ENCODE measurements around the gene LIN7B. TPM values are rescaled to one million over a fixed set of nuclear protein-coding genes. Genes with fewer than 3 reads are reported as not detected.
A peak's percentile ranks its signal among the peaks of the same experiment; 100 is the strongest.
"Not testable (repeated sequence)": the region's sequence is repeated elsewhere in the genome, so short reads cannot be mapped to it uniquely, and the experiment has no call there.

LIN7B gene
- total RNA-seq, 2 experiments from 2014 or later = 3.3 to 5.7 TPM

DNA sequence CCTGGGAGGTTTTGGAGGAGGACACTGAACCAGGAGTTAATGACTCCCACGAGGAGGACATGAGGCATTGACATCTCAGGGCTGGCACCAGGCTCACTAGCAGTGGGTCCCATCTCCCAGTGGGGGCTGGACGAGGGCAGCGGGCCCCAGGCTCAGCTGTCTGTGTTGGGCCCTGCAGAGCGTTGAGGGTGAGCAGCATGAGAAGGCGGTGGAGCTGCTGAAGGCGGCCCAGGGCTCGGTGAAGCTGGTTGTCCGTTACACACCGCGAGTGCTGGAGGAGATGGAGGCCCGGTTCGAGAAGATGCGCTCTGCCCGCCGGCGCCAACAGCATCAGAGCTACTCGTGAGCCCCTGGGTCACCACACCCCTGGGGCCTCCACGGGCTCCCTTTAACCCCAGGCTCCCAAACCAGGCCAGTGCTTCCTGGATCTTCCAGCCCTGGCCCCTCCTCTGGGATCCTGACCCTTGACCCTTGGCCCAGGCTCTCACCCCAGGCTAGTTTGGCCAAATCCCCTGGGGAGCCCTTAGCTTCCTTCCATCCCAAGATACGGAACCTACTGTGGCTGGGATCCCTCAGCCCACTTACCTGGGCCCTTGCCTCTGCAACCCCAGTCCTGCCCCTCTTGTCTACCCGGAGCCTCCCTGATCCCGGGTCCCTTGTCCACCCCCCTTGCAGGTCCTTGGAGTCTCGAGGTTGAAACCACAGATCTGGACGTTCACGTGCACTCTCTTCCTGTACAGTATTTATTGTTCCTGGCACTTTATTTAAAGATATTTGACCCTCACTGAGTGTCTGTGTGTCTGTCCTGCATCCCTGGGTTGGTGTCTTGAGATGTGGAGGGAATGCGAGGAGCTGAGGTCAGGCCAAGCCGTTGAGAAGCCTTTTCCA, 3.8 kb downstream of the LIN7B start:
- H3K27ac Mint-ChIP-seq = peak overlapping the region; percentile 81
- peaks cover 20% of the 10 kb centered on the region for H3K27me3 Mint-ChIP-seq
- no peaks in the 10 kb centered on the region for H3K36me3 Mint-ChIP-seq
- H3K4me1 Mint-ChIP-seq = peaks cover 30% of the 10 kb centered on the region
- CTCF ChIA-PET = interaction anchor here (0.7 to 6.9 kb wide), 8 partner anchors 10 to 147 kb away, joined by 3 to 63 read pairs (median 5); no protein-coding TSS in a partner anchor
- DNase-seq = no peak
- ATAC-seq = no peak
- H3K4me3 Mint-ChIP-seq = peak overlapping the region; percentile 73
- H3K9me3 Mint-ChIP-seq (ENCODE audit: low read depth) = no peaks in the 10 kb centered on the region

DNA sequence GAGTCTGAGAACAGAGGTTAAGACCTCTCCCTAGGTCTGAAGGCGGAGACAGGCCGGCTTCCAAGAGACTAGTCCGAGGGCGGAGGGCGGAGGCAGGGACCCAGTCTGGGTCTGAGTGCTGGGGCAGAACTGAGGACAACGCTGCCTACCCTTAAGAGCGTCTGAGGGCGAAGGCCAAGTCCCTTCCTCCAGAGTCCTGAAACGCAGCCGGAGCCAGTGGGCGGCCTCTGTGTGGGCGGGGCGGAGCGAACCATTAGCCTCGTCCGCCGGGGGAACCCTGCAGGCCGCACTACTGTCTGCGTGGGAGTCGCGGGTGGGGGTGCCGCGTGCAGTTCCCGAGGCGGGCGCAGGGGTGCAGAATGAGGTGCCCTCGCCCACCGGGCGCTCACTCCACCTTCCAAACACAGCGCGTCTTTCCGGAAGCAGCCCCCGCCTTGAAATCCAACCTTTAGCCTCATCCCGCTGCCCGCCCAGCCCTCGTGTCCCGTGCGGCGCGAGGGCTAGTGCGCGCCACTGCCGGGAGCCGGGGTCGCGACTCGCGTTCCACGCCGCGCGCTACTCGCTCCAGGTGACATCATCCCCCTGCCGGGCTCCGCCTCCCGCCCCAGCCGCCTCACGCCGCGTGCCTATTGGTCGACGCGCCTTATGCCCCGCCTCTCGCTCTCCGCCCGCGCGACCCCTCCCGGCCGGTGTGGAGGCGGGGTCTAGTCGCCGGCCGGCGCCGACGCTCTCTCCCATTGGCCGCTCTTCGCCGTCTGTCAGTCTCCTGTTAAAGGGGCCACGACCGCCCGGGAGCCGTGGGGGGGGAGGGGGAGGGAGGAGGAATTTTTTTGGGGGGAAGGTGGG, 4.6 kb downstream of the LIN7B start, which contains the start of gene C19orf73:
Gene C19orf73 (minus strand): TSS at position 579 of the 846 bp plus-strand sequence. CDS start 121 bp downstream, at position 458.
- peaks cover 28% of the 10 kb centered on the region for H3K4me1 Mint-ChIP-seq
- peak within 1 kb of the TSS; percentile 81 for H3K27ac Mint-ChIP-seq
- H3K27me3 Mint-ChIP-seq = peaks cover 22% of the 10 kb centered on the region
- no peaks in the 10 kb centered on the region for H3K9me3 Mint-ChIP-seq (ENCODE audit: low read depth)
- H3K36me3 Mint-ChIP-seq = no peaks in the 10 kb centered on the region
- CTCF ChIA-PET = interaction anchor here (0.7 to 6.9 kb wide), 5 partner anchors 10 to 80 kb away, joined by 3 to 63 read pairs (median 5); no protein-coding TSS in a partner anchor
- H3K4me3 Mint-ChIP-seq = peak within 1 kb of the TSS; percentile 73
- DNase-seq (peak; percentile 95), ATAC-seq (peak; percentile 82)

DNA sequence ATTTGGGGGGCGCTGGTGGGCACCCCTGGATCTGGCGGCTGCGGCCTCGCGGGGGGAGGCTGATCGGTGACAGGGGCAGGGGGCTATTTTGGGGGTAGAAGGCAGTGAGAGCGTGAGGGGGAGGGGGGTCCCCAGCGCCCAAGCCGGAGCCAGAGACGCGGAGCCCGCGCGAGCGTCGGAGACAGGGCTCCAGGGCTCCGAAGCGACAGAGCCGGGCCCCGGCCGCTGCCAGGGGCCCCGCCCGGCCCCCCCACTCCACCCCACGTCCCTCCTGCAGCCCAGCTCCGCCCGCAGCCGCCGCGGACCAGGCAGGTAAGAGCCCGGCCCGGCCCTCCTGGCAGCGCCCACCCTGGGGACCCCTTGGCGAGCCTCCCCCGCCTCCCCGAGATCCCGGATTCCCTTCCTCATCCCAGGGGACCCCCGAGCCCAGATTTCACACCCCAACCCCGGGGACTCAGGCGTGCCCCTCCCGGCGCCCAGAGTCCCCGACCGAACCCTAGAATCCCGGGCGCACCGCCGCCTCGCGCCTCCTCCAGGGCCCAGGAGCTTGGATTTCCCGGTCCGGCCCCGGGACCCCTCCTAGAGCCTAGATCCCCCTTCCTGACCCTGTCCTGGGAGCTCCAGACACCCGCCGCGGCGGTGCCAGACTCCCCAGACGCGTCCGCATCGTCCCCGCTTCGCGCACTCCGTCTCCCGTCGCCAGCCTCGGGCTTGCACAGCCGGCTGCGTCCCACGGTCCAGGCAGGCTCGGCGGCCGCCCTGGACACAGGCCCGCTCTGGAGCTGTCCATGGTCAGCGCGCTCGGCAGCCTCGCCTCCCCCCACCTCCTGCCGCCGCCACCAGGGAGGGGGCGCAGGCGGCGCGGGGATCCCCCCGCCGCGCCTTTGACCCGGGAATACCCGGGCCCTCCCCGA, 5.5 kb downstream of the LIN7B start, which contains the start of gene PPFIA3:
Gene PPFIA3 (plus strand): TSS at position 134 of the 914 bp plus-strand sequence. CDS start 8,330 bp downstream, outside the sequence.
- Mint-ChIP-seq H3K27me3 (peaks cover 23% of the 10 kb centered on the region), H3K27ac (peak within 1 kb of the TSS; percentile 81), H3K9me3 (ENCODE audit: low read depth) (no peaks in the 10 kb centered on the region), H3K36me3 (no peaks in the 10 kb centered on the region), H3K4me1 (peaks cover 25% of the 10 kb centered on the region), H3K4me3 (peak within 1 kb of the TSS; percentile 73)
- CTCF ChIA-PET = interaction anchor here (0.6 to 1.8 kb wide), 5 partner anchors 9 to 79 kb away, joined by 3 to 5 read pairs (median 4); no protein-coding TSS in a partner anchor
- DNase-seq = no peak
- ATAC-seq = no peak

DNA sequence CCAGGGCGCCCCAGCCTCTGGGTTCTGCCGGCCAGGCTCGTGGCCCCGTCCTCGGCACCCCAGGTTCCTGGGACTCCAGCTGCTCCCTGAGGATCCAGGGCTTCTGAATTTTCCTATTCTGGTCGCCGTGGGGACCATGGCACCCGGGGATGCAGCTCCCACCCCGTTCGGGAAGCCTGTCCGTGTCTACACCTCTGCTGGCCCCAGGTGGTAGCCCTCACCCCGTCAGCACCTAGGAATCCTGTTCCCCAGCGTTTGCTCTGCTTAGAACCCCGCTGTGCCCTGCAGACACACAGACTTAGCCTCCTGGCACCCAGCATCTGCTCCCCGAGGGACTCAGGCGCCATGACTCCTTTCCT, 6.1 kb downstream of the LIN7B start:
- Mint-ChIP-seq H3K4me1 (peaks cover 21% of the 10 kb centered on the region), H3K27ac (no peak overlapping the region), H3K27me3 (peaks cover 23% of the 10 kb centered on the region), H3K9me3 (ENCODE audit: low read depth) (no peaks in the 10 kb centered on the region), H3K4me3 (peak overlapping the region; percentile 7), H3K36me3 (no peaks in the 10 kb centered on the region)
- no peak for ATAC-seq
- no peak for DNase-seq
- CTCF ChIA-PET = interaction anchor here (0.6 to 1.8 kb wide), 5 partner anchors 9 to 78 kb away, joined by 3 to 5 read pairs (median 4); no protein-coding TSS in a partner anchor

DNA sequence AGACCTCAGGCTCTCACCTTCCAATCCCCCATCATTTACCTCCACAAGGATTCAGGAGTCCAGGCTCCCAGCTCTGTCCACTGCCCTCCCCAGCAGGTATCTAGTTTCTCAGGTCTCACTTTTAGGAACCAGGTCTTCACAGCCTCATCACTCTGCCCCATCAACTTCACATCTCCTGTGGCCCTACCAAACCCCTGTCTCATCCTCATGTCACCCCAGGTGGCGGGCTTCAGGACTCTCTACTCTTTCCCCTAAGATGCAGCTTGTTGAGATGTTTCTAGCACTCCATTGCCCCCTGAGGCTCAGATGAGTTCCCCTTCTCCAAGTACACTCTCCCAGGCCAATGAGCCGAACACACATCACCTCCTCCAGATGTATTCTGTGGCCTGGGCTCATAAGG, 6.7 kb downstream of the LIN7B start:
- CTCF ChIA-PET = interaction anchor here (1.8 kb wide), 1 partner anchor 78 kb away, joined by 5 read pairs; no protein-coding TSS in a partner anchor
- Mint-ChIP-seq H3K27ac (no peak overlapping the region), H3K4me1 (peaks cover 21% of the 10 kb centered on the region)

DNA sequence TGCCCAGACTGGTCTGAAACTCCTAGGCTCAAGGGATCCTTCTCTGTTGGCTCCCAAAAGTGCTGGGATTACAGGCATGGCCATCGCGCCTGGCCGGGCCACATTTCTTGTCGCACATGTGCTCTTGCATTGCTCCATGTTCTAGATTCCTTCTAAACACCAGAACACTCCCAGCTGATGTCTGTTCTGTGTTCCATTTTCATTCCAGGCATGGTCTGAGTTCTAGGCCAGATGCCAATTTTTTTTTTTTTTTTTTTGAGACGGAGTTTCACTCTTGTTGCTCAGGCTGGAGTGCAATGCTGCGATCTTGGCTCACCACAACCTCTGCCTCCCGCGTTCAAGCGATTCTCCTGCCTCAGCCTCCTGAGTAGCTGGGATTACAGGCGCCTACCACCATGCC, 7.7 kb downstream of the LIN7B start:
- not testable (repeated sequence) for H3K27ac Mint-ChIP-seq; H3K9me3 Mint-ChIP-seq (ENCODE audit: low read depth); DNase-seq; ATAC-seq; H3K36me3 Mint-ChIP-seq; H3K4me3 Mint-ChIP-seq
- CTCF ChIA-PET = interaction anchor here (0.7 kb wide), 1 partner anchor 24 kb away, joined by 4 read pairs; no protein-coding TSS in a partner anchor
- Mint-ChIP-seq H3K27me3 (peaks cover 23% of the 10 kb centered on the region), H3K4me1 (peaks cover 21% of the 10 kb centered on the region)

More for the DNA sequence above, 6.7 kb downstream of the LIN7B start:
- H3K4me3 Mint-ChIP-seq = peak overlapping the region; percentile 7
- peaks cover 23% of the 10 kb centered on the region for H3K27me3 Mint-ChIP-seq
- ATAC-seq (no peak), DNase-seq (no peak)
- H3K9me3 Mint-ChIP-seq (ENCODE audit: low read depth) = no peaks in the 10 kb centered on the region
- H3K36me3 Mint-ChIP-seq = no peaks in the 10 kb centered on the region

DNA sequence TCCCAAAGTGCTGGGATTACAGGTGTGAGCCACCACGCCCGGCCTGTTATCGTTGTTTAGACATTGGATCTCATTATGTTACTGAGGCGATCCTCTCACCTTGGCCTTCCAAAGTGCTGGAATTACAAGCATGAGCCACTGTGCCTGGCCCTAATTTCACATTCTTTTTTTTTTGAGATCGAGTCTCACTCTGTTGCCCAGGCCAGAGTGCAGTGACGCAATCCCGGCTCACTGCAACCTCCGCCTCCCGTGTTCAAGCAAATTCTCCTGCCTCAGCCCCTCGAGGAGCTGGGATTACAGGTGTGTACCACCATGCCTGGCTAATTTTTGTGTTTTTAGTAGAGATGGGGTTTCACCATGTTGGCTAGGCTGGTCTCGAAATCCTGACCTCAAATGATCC, 9.1 kb downstream of the LIN7B start:
- not testable (repeated sequence) for ATAC-seq; H3K9me3 Mint-ChIP-seq (ENCODE audit: low read depth); DNase-seq; H3K36me3 Mint-ChIP-seq; H3K27ac Mint-ChIP-seq; H3K4me3 Mint-ChIP-seq
- peaks cover 23% of the 10 kb centered on the region for H3K27me3 Mint-ChIP-seq
- peaks cover 15% of the 10 kb centered on the region for H3K4me1 Mint-ChIP-seq
- CTCF ChIA-PET = interaction anchor here (0.6 to 1.2 kb wide), 2 partner anchors 9 to 25 kb away, joined by 3 to 4 read pairs; partner anchors contain the start of gene LIN7B

DNA sequence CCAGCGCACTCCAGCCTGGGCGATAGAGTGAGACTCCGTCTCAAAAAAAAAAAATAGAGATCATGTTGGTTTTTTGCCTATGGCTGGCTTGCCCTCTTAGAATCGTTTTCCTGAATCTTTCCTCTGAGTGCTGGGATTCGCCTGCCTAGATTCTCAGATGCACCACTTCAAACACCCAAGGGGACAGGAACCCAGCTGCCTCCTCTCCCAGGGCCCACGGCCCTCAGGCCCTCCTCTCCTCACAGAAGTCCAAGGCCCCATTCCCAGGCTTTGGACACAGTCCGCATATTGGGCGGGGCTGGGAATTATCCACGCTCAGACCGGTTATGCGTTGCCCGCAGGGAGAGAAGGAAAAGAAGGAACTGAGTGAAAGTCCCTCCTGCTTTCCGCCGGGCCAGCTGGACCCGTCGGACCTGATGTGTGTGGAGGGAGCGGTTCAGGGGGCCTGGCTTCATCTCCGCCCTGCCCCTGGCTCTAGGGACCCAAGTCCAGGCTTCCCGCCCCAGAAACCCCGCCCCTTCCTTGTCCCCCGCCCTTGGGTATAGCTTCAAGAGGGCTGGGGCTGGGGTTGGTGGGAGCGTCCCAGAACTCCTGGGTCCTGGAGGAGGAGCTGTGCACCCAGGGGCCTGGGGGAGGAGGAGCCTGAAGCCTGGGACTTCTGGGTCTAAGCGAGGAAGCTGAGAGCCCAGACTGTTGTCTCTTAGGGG, 11.0 kb downstream of the LIN7B start:
- H3K4me1 Mint-ChIP-seq = peaks cover 17% of the 10 kb centered on the region
- no peak overlapping the region for H3K27ac Mint-ChIP-seq
- H3K36me3 Mint-ChIP-seq = no peaks in the 10 kb centered on the region

DNA sequence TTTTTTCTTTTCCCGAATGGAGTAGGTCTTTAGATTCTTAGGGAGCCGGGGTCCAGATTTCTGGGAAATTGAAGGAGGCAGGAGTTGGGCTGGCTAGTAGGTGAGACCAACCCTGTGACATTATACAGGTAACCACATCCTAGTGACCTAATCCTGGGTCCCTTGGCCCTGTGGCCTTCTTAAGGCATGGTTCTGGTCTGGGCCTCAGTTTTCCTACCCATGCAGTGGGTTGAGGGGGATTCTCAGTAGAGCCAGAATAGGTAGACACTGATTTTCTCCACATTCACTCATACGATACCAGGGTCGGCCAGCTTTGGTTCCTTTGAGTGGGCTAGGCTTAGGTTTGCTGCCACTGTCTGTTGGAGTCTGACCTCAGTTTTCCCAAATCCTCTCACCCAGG, 12.4 kb downstream of the LIN7B start:
- Mint-ChIP-seq H3K27me3 (peaks cover 9% of the 10 kb centered on the region), H3K36me3 (no peaks in the 10 kb centered on the region), H3K4me3 (no peak overlapping the region), H3K9me3 (ENCODE audit: low read depth) (no peaks in the 10 kb centered on the region), H3K4me1 (peaks cover 9% of the 10 kb centered on the region), H3K27ac (no peak overlapping the region)
- CTCF ChIA-PET = interaction anchor here (0.6 to 2.1 kb wide), 4 partner anchors 13 to 555 kb away, joined by 3 to 20 read pairs (median 4); partner anchors contain the start of gene LIN7B
- ATAC-seq (no peak), DNase-seq (no peak)

More for the DNA sequence above, 11.0 kb downstream of the LIN7B start:
- CTCF ChIA-PET = interaction anchor here (1.8 kb wide), 1 partner anchor 11 kb away, joined by 9 read pairs; the partner anchor contains the start of gene LIN7B
- DNase-seq (no peak), ATAC-seq (no peak)
- Mint-ChIP-seq H3K4me3 (no peak overlapping the region), H3K9me3 (ENCODE audit: low read depth) (no peaks in the 10 kb centered on the region), H3K27me3 (peaks cover 20% of the 10 kb centered on the region)

DNA sequence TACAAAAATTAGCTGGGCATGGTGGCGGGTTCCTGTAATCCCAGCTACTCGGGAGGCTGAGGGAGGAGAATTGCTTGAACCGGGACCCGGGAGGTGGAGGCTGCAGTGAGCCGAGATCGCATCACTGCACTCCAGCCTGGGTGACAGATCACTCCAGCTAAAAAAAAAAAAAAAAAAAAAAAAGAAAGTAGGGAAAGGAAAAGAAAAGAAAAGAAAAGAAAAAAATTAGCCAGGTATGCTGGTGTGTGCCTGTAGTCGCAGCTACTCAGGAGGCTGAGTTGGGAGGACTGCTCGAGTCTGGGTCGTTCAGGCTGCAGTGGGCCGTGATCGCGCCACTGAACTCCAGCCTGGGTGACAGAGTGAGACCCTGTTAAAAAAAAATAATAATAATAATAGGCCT, 13.1 kb downstream of the LIN7B start:
- H3K27ac Mint-ChIP-seq; H3K4me1 Mint-ChIP-seq; H3K9me3 Mint-ChIP-seq (ENCODE audit: low read depth); DNase-seq; H3K27me3 Mint-ChIP-seq; H3K4me3 Mint-ChIP-seq; ATAC-seq; H3K36me3 Mint-ChIP-seq: not testable (repeated sequence)
- CTCF ChIA-PET = interaction anchor here (0.5 to 2.1 kb wide), 13 partner anchors 8 to 554 kb away, joined by 3 to 20 read pairs (median 3); partner anchors contain the start of gene LIN7B

DNA sequence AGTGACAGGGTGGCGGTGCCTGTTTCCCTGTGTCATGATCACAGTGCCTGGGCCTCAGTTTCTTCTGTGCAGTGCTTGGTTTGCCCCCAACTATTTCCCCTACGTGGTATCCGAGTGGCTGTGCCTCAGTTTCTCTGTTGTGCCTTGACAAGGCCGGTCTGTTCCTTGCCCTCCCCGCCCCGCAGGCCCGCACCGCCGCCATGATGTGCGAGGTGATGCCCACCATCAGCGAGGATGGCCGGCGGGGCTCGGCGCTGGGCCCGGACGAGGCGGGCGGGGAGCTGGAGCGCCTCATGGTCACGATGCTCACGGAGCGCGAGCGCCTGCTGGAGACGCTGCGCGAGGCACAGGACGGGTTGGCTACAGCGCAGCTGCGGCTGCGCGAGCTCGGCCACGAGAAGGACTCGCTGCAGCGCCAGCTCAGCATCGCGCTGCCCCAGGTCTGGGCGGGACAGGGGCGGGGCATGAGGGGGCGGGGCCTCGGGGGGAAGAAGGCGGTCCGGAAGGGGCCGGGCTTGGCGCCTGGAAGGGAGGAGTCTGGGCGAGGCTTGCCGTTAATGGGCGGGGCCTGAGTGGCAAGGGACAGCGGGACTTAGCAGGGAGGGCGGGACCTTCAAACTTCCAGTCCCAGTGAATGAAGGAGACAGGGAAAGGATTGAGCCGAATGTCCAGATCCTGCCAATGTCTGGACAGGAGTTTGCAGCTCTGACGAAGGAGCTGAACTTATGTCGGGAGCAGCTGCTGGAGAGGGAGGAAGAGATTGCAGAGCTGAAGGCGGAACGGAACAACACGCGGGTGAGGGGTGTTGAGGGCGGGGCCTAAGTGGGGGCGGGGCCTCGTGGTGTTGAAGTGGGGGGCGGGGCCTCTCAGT, 13.7 kb downstream of the LIN7B start:
- DNase-seq = peak; percentile 97
- H3K4me1 Mint-ChIP-seq = peaks cover 9% of the 10 kb centered on the region
- CTCF ChIA-PET = interaction anchor here (0.5 to 2.5 kb wide), 19 partner anchors 7 to 1403 kb away, joined by 3 to 20 read pairs (median 3); partner anchors contain the start of genes GYS1, LIN7B and RUVBL2
- peak overlapping the region; percentile 79 for H3K27ac Mint-ChIP-seq
- H3K9me3 Mint-ChIP-seq (ENCODE audit: low read depth) = no peaks in the 10 kb centered on the region
- peaks cover 3% of the 10 kb centered on the region for H3K27me3 Mint-ChIP-seq
- peak; percentile 95 for ATAC-seq
- no peaks in the 10 kb centered on the region for H3K36me3 Mint-ChIP-seq
- peak overlapping the region; percentile 71 for H3K4me3 Mint-ChIP-seq

All from activated CD8-positive, alpha-beta memory T cell treated with anti-CD3 and anti-CD28 coated beads, Interleukin-2, amount 10 ng/mL, durations not matched to agents 7 days and 5 days (primary cell).